GM23338 (cell line): ENCODE measurements around the gene CACNG7. TPM values are rescaled to one million over a fixed set of nuclear protein-coding genes. Genes with fewer than 3 reads are reported as not detected.
A peak's percentile ranks its signal among the peaks of the same experiment; 100 is the strongest.

Source experiments
- ATAC-seq: fragments of 200-7000 bp; cut with Tn5 transposase; 3 replicates; pipeline ENCODE4 v1.9.1; 2020
- DNase-seq: peaks from one replicate; pipeline ENCODE4 v3.0.0-alpha.2; 2015; ENCODE audit warnings: low spot score
- H2AFZ ChIP-seq: fragments of 200-600 bp; sonication (generic); 2 replicates; pipeline ENCODE4 v1.8.0; 2016; ENCODE audit warnings: antibody characterized with exemption, mild to moderate bottlenecking, moderate library complexity
- H3F3A ChIP-seq: fragments of 200-600 bp; sonication (generic); replicated peaks from 2 replicates; pipeline ENCODE4 v1.8.0; 2017; ENCODE audit warnings: antibody characterized with exemption, mixed run types, low read depth
- H3K27ac ChIP-seq: fragments of 200-600 bp; sonication (generic); 2 replicates; pipeline ENCODE4 v1.6.1; 2016; ENCODE audit warnings: low read depth
- H3K27me3 ChIP-seq: fragments of 200-600 bp; sonication (generic); 2 replicates; pipeline ENCODE4 v1.8.0; 2016; ENCODE audit warnings: mild to moderate bottlenecking, mixed run types, moderate library complexity; ENCODE audit not compliant: insufficient read depth
- H3K36me3 ChIP-seq: fragments of 200-600 bp; sonication (generic); 2 replicates; pipeline ENCODE4 v1.8.0; 2016; ENCODE audit warnings: mild to moderate bottlenecking; ENCODE audit not compliant: insufficient read depth
- H3K4me1 ChIP-seq: fragments of 200-600 bp; sonication (generic); 2 replicates; pipeline ENCODE4 v1.8.0; 2016; ENCODE audit warnings: mild to moderate bottlenecking, moderate library complexity; ENCODE audit not compliant: insufficient read depth
- H3K4me2 ChIP-seq: fragments of 200-600 bp; sonication (generic); 2 replicates; pipeline ENCODE4 v1.7.1; 2017; ENCODE audit warnings: mixed run types
- H3K4me3 ChIP-seq: fragments of 200-600 bp; sonication (generic); 2 replicates; pipeline ENCODE4 v1.6.1; 2016; ENCODE audit warnings: mixed run types
- H3K79me2 ChIP-seq: fragments of 200-600 bp; sonication (generic); replicated peaks from 2 replicates; pipeline ENCODE4 v1.8.0; 2017; ENCODE audit warnings: mild to moderate bottlenecking; ENCODE audit not compliant: insufficient read depth
- H3K9me2 ChIP-seq: fragments of 200-600 bp; sonication (generic); 2 replicates; pipeline ENCODE4 v1.8.0; 2017; ENCODE audit not compliant: insufficient read depth
- H4K20me1 ChIP-seq: fragments of 200-600 bp; sonication (generic); replicated peaks from 2 replicates; pipeline ENCODE4 v1.8.0; 2017; ENCODE audit warnings: mild to moderate bottlenecking; ENCODE audit not compliant: insufficient read depth
- H3K27ac Mint-ChIP-seq: 2 replicates; pipeline ENCODE4 v1.8.0; 2020; ENCODE audit warnings: inconsistent platforms, mild to moderate bottlenecking, moderate library complexity, mixed read lengths
- H3K27me3 Mint-ChIP-seq: 3 replicates; pipeline ENCODE4 v1.8.0; 2022; ENCODE audit warnings: low read depth, mild to moderate bottlenecking, moderate library complexity, mixed read lengths, inconsistent platforms; ENCODE audit not compliant: insufficient read depth, poor library complexity
- H3K36me3 Mint-ChIP-seq: 3 replicates; pipeline ENCODE4 v1.8.0; 2021; ENCODE audit warnings: low read depth, mild to moderate bottlenecking, inconsistent platforms, moderate library complexity, mixed read lengths
- H3K4me1 Mint-ChIP-seq: 3 replicates; pipeline ENCODE4 v1.8.0; 2020; ENCODE audit warnings: mild to moderate bottlenecking, inconsistent platforms, mixed read lengths
- H3K4me3 Mint-ChIP-seq: 3 replicates; pipeline ENCODE4 v1.8.0; 2021; ENCODE audit warnings: moderate library complexity, mild to moderate bottlenecking, inconsistent platforms, mixed read lengths
- H3K9me3 Mint-ChIP-seq: 3 replicates; pipeline ENCODE4 v1.8.0; 2020; ENCODE audit warnings: moderate library complexity, mild to moderate bottlenecking, inconsistent platforms, mixed read lengths
- CREB1 ChIP-seq: fragments of 250-450 bp; sonication (Bioruptor Pico); IDR thresholded peaks from 2 replicates; pipeline ENCODE4 v1.5.0; 2020; ENCODE audit warnings: low read depth, mild to moderate bottlenecking, moderate library complexity
- EZH2 ChIP-seq: fragments of 200-600 bp; sonication (generic); IDR thresholded peaks from one replicate; pipeline ENCODE4 v1.8.0; 2017; ENCODE audit warnings: antibody characterized with exemption, mild to moderate bottlenecking, low read depth; ENCODE audit not compliant: unreplicated experiment
- EZH2phosphoT487 ChIP-seq: fragments of 200-600 bp; sonication (generic); IDR thresholded peaks from one replicate; pipeline ENCODE4 v1.8.1; 2018; ENCODE audit warnings: antibody characterized with exemption; ENCODE audit not compliant: unreplicated experiment
- JUNB ChIP-seq: IDR thresholded peaks from one replicate; pipeline ENCODE4 v1.6.1; 2016; ENCODE audit warnings: antibody characterized with exemption; ENCODE audit not compliant: unreplicated experiment
- NANOG ChIP-seq: IDR thresholded peaks from 2 replicates; pipeline ENCODE4 v1.6.1; 2016; ENCODE audit warnings: antibody characterized with exemption, borderline replicate concordance
- POLR2AphosphoS5 ChIP-seq: IDR thresholded peaks from 2 replicates; pipeline ENCODE4 v1.6.1; 2016; ENCODE audit warnings: antibody characterized with exemption, low read depth
- STAT1 ChIP-seq: IDR thresholded peaks from one replicate; pipeline ENCODE4 v1.6.1; 2016; ENCODE audit warnings: antibody characterized with exemption; ENCODE audit not compliant: unreplicated experiment
- ZNF114 ChIP-seq: fragments of 250-450 bp; sonication (Bioruptor Pico); IDR thresholded peaks from 2 replicates; pipeline ENCODE4 v1.5.0; 2020; ENCODE audit warnings: mild to moderate bottlenecking, moderate library complexity
- ZNF331 ChIP-seq: fragments of 250-450 bp; sonication (Bioruptor Pico); IDR thresholded peaks from 2 replicates; pipeline ENCODE4 v1.5.0; 2020; ENCODE audit warnings: low read depth, mild to moderate bottlenecking, moderate library complexity
- polyA plus RNA-seq: library from polyadenylated mRNA; unstranded; fragments of >200 nt; fragmentation: Nextera tagmentation; extraction: Ambion mirVana; gene quantifications from 2 replicates; pipeline ENCODE4 v1.2.1, GENCODE V29; 2016
- total RNA-seq: library from RNA; depleted of rRNA; stranded (reverse); fragments of >200 nt; shearing (Covaris generic); gene quantifications from 2 replicates; pipeline ENCODE4 v1.2.3, GENCODE V29; 2014
- TF ChIP-seq, protein P1 (sequence below): IDR thresholded peaks from one replicate; pipeline ENCODE4 v1.6.1; 2018; ENCODE audit warnings: antibody characterized with exemption; ENCODE audit not compliant: unreplicated experiment
- TF ChIP-seq, protein P2 (sequence below): IDR thresholded peaks from 2 replicates; pipeline ENCODE4 v1.6.1; 2016; ENCODE audit warnings: antibody characterized with exemption
- TF ChIP-seq, protein P3 (sequence below), 2 experiments: fragments of 200-600 bp in 1 of 2; sonication (generic) in 1 of 2; conservative IDR thresholded peaks; 2 replicates each; pipeline versions ENCODE4 v1.5.1 to v1.6.1; 2016 to 2017; ENCODE audit warnings: antibody characterized with exemption in 2 of 2, low read depth in 2 of 2, mild to moderate bottlenecking in 2 of 2, moderate library complexity in 1 of 2
- TF ChIP-seq, protein P4 (sequence below): fragments of 250-450 bp; sonication (Bioruptor Pico); IDR thresholded peaks from 2 replicates; pipeline ENCODE4 v1.5.0; 2020; ENCODE audit warnings: mild to moderate bottlenecking, moderate library complexity

CACNG7 gene
- total and polyA plus RNA-seq, 2 experiments from 2014 or later = 9.8 to 15.6 TPM

DNA sequence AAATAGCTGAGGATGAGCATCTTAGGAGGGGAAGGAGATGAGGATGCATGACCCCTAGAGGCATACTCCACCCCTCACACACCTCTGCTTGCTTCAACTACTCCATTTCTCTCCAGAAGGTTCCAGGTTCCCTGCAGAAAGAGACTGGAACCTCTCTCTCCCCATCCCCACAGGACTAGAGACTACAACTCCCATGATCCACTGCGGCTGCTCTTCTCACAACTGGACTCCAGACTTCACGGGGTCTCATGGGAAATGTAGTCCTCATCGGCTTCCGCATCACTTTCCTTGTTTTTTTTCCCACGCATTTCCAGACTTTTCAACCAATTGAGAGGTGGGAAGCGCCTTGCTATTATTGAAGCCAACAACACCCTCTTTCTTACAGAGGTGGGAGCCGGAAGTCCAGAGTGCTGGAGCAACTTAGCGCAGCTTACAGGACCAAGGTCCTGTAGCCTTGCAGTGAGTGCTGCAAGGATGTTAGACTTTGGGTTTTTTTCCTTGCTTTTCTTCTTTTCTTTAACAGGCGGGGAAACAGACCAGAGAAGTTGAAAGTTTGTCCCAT is 68.4 kb downstream of the CACNG7 start:
- Mint-ChIP-seq H3K4me1 (peaks cover 18% of the 10 kb centered on the region), H3K9me3 (peaks cover 3% of the 10 kb centered on the region; the same call in 2 of the 3 replicates), H3K27ac (peak overlapping the region; percentile 97), H3K36me3 (peaks cover 30% of the 10 kb centered on the region), H3K4me3 (peak overlapping the region; percentile 85), H3K27me3 (peaks cover 36% of the 10 kb centered on the region)
- peaks cover 5% of the 10 kb centered on the region for H3K36me3 ChIP-seq
- TF ChIP-seq, protein P1, sequence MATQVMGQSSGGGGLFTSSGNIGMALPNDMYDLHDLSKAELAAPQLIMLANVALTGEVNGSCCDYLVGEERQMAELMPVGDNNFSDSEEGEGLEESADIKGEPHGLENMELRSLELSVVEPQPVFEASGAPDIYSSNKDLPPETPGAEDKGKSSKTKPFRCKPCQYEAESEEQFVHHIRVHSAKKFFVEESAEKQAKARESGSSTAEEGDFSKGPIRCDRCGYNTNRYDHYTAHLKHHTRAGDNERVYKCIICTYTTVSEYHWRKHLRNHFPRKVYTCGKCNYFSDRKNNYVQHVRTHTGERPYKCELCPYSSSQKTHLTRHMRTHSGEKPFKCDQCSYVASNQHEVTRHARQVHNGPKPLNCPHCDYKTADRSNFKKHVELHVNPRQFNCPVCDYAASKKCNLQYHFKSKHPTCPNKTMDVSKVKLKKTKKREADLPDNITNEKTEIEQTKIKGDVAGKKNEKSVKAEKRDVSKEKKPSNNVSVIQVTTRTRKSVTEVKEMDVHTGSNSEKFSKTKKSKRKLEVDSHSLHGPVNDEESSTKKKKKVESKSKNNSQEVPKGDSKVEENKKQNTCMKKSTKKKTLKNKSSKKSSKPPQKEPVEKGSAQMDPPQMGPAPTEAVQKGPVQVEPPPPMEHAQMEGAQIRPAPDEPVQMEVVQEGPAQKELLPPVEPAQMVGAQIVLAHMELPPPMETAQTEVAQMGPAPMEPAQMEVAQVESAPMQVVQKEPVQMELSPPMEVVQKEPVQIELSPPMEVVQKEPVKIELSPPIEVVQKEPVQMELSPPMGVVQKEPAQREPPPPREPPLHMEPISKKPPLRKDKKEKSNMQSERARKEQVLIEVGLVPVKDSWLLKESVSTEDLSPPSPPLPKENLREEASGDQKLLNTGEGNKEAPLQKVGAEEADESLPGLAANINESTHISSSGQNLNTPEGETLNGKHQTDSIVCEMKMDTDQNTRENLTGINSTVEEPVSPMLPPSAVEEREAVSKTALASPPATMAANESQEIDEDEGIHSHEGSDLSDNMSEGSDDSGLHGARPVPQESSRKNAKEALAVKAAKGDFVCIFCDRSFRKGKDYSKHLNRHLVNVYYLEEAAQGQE = no peak
- TF ChIP-seq POLR2AphosphoS5 = peak; percentile 77
- no peak for TF ChIP-seq ZNF331
- no peak for TF ChIP-seq EZH2
- TF ChIP-seq EZH2phosphoT487 = no peak
- TF ChIP-seq, protein P2, sequence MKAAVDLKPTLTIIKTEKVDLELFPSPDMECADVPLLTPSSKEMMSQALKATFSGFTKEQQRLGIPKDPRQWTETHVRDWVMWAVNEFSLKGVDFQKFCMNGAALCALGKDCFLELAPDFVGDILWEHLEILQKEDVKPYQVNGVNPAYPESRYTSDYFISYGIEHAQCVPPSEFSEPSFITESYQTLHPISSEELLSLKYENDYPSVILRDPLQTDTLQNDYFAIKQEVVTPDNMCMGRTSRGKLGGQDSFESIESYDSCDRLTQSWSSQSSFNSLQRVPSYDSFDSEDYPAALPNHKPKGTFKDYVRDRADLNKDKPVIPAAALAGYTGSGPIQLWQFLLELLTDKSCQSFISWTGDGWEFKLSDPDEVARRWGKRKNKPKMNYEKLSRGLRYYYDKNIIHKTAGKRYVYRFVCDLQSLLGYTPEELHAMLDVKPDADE = peak; percentile 98
- TF ChIP-seq CREB1 (CRISPR knock-in tag) = peak; percentile 54; the same call in 1 of the 2 replicates
- TF ChIP-seq, protein P3, sequence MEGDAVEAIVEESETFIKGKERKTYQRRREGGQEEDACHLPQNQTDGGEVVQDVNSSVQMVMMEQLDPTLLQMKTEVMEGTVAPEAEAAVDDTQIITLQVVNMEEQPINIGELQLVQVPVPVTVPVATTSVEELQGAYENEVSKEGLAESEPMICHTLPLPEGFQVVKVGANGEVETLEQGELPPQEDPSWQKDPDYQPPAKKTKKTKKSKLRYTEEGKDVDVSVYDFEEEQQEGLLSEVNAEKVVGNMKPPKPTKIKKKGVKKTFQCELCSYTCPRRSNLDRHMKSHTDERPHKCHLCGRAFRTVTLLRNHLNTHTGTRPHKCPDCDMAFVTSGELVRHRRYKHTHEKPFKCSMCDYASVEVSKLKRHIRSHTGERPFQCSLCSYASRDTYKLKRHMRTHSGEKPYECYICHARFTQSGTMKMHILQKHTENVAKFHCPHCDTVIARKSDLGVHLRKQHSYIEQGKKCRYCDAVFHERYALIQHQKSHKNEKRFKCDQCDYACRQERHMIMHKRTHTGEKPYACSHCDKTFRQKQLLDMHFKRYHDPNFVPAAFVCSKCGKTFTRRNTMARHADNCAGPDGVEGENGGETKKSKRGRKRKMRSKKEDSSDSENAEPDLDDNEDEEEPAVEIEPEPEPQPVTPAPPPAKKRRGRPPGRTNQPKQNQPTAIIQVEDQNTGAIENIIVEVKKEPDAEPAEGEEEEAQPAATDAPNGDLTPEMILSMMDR (conservative IDR thresholded peaks at IDR 0.05; ENCODE audit: low read depth in 2 of 2) = peak; percentile 18 to 20; a peak in 1 of 4 replicates
- no peak for TF ChIP-seq JUNB
- TF ChIP-seq, protein P4, sequence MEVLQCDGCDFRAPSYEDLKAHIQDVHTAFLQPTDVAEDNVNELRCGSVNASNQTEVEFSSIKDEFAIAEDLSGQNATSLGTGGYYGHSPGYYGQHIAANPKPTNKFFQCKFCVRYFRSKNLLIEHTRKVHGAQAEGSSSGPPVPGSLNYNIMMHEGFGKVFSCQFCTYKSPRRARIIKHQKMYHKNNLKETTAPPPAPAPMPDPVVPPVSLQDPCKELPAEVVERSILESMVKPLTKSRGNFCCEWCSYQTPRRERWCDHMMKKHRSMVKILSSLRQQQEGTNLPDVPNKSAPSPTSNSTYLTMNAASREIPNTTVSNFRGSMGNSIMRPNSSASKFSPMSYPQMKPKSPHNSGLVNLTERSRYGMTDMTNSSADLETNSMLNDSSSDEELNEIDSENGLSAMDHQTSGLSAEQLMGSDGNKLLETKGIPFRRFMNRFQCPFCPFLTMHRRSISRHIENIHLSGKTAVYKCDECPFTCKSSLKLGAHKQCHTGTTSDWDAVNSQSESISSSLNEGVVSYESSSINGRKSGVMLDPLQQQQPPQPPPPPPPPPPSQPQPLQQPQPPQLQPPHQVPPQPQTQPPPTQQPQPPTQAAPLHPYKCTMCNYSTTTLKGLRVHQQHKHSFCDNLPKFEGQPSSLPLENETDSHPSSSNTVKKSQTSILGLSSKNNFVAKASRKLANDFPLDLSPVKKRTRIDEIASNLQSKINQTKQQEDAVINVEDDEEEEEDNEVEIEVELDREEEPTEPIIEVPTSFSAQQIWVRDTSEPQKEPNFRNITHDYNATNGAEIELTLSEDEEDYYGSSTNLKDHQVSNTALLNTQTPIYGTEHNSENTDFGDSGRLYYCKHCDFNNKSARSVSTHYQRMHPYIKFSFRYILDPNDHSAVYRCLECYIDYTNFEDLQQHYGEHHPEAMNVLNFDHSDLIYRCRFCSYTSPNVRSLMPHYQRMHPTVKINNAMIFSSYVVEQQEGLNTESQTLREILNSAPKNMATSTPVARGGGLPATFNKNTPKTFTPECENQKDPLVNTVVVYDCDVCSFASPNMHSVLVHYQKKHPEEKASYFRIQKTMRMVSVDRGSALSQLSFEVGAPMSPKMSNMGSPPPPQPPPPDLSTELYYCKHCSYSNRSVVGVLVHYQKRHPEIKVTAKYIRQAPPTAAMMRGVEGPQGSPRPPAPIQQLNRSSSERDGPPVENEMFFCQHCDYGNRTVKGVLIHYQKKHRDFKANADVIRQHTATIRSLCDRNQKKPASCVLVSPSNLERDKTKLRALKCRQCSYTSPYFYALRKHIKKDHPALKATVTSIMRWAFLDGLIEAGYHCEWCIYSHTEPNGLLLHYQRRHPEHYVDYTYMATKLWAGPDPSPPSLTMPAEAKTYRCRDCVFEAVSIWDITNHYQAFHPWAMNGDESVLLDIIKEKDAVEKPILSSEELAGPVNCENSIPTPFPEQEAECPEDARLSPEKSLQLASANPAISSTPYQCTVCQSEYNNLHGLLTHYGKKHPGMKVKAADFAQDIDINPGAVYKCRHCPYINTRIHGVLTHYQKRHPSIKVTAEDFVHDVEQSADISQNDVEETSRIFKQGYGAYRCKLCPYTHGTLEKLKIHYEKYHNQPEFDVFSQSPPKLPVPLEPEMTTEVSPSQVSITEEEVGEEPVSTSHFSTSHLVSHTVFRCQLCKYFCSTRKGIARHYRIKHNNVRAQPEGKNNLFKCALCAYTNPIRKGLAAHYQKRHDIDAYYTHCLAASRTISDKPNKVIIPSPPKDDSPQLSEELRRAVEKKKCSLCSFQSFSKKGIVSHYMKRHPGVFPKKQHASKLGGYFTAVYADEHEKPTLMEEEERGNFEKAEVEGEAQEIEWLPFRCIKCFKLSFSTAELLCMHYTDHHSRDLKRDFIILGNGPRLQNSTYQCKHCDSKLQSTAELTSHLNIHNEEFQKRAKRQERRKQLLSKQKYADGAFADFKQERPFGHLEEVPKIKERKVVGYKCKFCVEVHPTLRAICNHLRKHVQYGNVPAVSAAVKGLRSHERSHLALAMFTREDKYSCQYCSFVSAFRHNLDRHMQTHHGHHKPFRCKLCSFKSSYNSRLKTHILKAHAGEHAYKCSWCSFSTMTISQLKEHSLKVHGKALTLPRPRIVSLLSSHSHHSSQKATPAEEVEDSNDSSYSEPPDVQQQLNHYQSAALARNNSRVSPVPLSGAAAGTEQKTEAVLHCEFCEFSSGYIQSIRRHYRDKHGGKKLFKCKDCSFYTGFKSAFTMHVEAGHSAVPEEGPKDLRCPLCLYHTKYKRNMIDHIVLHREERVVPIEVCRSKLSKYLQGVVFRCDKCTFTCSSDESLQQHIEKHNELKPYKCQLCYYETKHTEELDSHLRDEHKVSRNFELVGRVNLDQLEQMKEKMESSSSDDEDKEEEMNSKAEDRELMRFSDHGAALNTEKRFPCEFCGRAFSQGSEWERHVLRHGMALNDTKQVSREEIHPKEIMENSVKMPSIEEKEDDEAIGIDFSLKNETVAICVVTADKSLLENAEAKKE = peak; percentile 80; the same call in 1 of the 2 replicates
- no peak for TF ChIP-seq STAT1
- no peak for TF ChIP-seq NANOG
- TF ChIP-seq ZNF114 = peak; percentile 75; the same call in 1 of the 2 replicates
- H3K79me2 ChIP-seq = peaks cover 6% of the 10 kb centered on the region
- DNase-seq (peak; percentile 99), ATAC-seq (peak; percentile 8)
- no peak overlapping the region for H2AFZ ChIP-seq
- peaks cover 5% of the 10 kb centered on the region; the same call in 1 of the 2 replicates for H4K20me1 ChIP-seq
- peak overlapping the region; percentile 60 for H3K4me3 ChIP-seq
- no peaks in the 10 kb centered on the region for H3K9me2 ChIP-seq
- peak overlapping the region; percentile 80 for H3K4me2 ChIP-seq
- no peaks in the 10 kb centered on the region for H3K27me3 ChIP-seq
- H3F3A ChIP-seq = peaks cover 17% of the 10 kb centered on the region; the same call in 1 of the 2 replicates
- H3K4me1 ChIP-seq = 0 out of 2 replicates have a peak, but pooled peaks cover 4% of the 10 kb centered on the region
- H3K27ac ChIP-seq = peak overlapping the region; percentile 83
